Hypothalamus (tissue), 51 donors: ENCODE measurements around the gene GNAI2.
A peak's percentile ranks its signal among the peaks of the same experiment; 100 is the strongest.
"Not testable (repeated sequence)": the region's sequence is repeated elsewhere in the genome, so short reads cannot be mapped to it uniquely, and the experiment has no call there.

Experiments
- DNase-seq, 51 donors: peaks; one replicate each; lab custom pipeline; 2025; lab: John Stamatoyannopoulos, UW

GNAI2 gene

DNA sequence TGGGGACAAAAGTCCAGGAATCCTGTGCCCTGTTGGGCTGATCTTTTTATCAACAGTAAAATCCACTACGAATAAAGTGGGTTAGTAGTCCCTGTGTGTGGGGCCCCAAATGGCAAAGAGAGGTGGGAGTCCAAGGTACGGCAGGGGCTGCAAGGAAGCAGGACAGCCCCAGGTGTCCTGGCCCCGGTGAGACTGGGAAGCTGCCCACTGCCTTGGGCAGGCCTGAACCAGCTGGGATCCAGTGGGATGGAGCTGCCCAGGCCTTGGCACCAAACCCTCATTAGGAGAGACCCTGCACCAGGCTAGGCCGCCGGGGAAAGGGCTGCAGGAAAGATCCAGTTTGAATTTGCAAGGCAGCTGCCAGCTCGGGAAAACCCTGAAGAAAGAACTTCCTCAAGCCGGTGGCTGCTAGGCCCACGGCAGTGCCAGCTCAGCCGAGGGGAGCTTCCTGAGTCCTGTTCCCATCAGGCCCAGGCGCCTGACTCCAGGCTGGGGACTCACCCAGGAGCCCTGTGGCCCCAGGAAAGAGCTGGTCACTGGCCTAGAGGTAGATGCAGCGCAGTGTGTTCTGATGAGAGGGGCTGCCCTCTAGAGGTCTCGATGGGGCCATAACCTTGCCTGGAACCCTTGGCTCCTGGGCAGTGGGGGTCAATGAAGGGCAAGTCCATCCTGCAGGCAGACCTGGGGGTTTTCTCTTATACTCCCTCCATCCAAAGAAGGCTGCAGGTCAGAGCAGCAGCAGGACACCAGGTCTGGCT lies 14.4 kb upstream of the GNAI2 start:
- peak in 16 of 51 donors; percentile 14 to 47 (median 29) for DNase-seq

DNA sequence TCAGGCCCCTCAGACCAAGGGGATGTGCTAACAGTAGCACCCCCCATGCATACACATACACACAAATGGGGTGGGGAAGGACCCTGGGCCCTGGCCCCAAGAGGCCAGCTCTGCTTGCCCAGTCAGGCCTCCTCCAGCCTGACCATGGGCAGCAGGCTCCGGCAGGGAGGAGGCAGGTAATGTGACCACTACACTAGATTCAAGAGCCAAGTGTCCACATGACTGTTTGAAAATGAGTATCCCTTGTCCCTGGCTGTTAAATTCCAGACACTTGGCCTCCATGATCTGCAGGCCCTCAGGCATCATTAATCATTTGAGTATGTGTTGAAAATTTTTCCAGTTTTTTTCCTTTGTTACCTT lies 13.9 kb upstream of the GNAI2 start:
- DNase-seq, result no peak

DNA sequence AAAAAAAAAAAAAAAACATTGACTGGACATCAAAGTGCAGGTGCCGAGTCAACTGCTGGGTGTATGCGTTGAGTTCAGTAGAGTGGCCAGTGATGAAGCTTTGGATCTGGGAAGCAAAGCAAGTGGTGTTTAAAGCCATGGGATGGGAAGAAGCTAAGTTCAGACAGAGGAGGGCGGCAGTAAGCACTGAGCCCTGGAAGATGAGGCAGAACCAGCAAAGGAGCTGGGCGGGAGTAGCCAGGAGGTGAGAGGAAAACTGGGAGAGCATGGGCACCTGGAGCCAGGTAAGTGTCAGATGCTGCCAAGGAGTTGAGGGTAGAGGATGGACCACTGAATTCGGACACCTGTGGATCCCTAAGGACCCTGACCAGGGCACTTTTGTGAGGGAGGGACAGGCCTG lies 11.4 kb upstream of the GNAI2 start:
- DNase-seq, result no peak

DNA sequence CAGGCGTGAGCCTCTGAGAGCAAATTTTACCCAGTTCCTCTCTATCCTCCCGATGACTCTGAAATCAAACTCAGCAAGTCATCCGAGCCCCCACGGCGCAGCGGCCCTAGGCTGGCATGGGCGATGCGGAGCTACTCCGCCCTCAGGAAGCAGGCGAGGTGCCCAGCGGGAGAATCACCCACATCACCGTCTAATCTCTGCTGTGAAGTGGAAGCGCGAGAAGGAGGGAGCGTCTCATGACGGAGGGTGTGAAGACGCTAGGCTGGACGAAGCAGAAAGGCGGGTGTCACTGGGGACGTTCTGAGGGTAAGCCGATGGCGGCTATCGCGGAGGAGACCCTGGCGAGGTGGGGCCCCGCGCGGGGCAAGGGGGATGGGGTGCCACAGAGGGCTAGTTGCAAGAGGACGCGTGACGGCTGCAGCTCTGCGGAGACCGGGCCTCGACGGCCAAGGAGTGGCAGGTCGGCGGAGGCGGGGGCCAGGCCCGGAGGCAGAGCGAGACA lies 9.1 kb upstream of the GNAI2 start:
- DNase-seq, result peak in 21 of 51 donors; percentile 36 to 82 (median 57)

DNA sequence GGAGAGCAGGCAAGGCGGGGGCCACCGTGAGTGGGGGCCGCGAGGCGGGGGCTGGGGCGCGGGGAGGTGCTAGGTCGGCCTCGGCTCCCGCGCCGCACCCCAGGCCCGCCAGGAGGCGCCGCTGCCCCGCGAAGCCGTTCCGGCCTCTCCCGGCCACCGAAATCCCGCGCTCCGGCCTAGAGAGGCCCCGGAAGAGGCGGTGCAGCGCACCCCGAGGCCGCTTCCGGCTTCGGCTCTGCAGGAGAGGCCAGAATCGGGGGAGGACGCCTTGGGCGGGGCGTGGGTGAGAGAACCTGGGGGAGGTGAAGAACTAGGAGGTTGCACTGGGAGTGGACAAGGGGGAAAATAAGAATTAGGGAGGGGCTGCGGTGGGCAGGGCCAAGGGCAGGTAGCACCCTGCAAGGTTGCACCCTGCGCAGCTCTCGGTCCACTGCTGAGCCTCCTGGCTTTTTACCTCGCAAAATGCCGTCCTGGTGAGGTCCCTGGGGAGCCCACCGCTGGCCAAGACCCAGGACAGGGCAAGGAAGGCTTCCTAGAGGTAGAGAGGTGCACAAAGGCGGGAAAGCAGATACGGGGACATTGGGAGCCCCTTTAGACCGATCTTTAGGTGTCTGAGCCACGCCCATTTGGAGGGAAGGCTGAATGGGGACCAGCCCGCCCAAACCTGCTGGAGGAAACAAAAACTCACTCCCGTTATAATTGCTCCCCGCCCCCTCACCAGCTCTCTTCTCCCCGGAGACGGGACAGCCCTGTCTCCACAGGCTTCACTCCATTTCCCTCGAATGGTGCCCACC lies 8.4 kb upstream of the GNAI2 start:
- peak in 50 of 51 donors; percentile 46 to 93 (median 82) for DNase-seq

DNA sequence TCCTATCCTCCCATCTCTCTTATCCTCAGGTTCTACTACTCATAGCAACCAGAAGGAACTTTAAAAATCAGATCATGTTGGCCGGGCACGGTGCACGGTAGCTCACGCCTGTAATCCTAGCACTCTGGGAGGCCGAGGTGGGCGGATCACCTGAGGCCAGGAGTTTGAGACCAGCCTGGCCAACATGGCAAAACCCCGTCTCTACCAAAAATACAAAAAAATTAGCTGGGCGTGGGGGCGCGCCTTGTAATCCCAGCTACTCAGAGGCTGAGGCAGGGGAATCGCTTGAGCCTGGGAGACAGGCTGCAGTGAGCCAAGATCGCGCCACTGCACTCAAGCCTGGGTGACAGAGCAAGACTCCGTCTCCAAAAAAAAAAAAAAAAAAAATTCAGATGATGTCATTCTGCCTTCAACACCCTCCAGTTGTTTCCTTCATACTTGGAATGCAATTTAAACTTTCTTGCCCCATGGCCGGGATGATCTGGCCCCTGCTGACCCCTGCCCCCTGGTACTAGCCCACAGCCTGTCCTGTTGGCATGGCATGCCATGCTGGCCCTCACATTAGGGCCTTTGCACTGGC lies 7.7 kb upstream of the GNAI2 start:
- DNase-seq, result not testable (repeated sequence)

DNA sequence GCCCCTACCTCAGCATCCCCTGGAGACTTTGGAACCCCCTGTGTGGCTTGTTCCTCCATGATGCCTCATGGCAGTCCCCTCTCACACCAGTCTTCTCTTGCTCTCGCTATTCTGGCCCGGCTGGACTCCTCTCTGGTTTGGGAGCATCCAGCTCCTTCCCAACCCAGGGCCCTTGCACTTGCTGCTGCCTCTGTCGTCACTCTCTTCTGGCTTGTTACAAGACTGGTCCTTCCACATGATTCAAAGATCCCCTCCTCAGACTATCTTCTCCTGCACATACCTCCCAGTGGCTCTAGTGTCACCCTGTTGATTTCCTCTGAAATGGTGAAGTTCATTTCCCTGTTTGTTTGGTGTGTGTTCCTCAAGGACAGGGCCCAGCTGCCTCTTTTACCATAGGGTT lies 6.5 kb upstream of the GNAI2 start:
- no peak for DNase-seq

DNA sequence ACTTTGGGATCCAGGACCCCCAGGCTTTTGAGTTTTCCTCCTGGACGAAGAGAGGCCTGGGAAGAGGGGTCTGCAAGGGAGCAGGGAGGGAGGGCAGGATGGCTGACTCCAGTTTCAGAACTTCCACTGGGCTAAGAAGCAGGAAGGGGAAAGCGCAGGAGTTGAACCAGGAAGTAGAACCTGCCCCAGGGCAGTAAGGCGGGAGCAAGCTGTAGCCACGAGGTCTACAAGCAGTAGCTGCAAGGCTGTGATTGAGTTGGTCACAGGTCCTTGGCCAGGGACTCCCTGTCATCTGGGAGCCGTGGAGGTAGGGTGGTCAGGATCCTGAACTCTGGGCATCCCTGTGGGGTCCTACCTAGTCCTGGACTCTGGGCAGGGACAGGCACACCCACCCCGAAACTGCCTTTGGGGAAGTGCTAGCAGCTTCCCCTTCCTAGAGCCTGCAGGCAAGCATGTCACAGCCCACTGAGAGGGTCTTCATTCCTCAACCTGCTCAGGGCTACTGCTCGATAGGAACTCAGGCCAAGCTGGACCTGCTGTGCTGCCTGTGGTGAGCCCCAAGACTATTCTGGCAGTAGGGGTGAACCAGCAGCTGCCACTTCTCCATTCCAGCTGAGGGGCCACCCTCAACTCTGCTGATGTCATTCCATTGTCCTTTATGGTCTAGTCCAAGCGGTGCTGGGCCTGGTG lies 5.8 kb upstream of the GNAI2 start:
- peak in 8 of 51 donors; percentile 4 to 38 (median 17) for DNase-seq

DNA sequence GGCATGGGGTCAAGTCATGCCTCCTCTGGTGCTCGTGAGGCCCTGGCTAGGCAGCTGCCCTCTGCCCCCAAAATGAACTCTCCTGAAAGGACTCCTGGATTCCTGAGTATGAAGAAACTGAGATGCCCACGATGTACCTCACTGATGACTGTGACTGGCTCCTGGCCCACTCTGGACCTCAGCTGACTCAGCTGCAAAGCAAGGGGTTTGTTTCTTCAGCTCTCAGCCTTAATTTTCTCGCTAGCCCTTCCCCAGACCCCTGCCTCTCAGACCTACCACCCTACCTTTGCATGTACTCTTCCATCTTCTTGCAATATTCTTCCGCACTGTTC lies 5.2 kb upstream of the GNAI2 start:
- no peak for DNase-seq

DNA sequence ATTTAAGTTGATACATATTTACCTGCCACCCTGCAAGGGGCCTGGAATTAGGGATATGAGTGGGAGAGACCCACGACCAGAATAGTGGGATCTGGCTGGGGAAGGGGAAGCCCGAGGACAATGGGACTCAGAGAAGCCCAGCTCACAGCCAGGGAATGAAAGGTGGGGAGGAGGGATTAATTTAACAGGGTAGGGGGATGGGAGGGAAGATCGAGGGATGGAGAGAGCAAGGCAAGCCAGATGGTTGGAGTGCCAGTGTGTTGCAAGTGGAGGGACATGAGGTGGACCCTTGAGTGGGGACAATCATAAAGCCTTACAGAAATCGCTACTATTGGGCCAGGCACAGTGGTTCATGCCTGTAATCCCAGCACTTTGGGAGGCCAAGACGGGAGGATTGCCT lies 4.4 kb upstream of the GNAI2 start:
- no peak for DNase-seq

DNA sequence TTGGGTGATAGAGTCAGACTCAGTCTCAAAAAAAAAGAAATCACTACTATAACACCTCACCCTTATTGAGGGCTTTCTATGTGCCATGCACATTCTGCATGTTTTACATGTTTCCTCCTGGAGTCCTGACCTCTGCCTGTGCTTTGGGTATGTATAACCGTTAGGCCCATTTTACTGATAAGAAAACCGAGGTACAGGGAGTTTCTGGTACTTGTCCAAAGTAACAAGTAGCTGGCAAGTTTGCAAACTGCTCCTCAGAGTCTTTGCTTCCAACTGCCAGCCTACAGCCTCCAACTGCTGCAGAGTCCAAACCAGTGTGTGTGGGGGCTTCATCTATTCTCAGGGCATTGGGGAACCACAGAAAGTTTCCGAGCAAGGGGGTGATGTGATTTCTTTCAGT lies 3.7 kb upstream of the GNAI2 start:
- DNase-seq, result no peak

DNA sequence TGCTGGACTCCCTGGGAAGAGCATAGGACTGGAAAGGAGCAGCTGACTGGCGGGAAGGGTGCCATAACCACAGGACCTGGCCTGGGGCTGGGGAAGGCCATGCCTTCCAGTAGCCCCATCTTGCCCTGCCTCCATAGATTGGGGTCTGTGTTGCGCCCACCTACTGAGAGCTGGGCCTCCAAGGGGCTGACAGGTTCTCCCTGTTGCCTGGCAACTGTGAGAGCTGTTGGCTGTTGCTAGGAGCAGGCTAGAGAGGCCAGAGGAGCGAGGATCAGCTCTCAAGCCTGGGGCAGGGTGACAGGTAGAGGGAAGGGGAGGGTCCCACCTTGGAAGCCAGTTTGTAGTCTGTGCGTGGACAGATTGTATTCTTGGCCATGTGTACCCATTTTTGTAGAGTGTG lies 2.8 kb upstream of the GNAI2 start:
- DNase-seq, result peak in 1 of 51 donors; percentile 11

DNA sequence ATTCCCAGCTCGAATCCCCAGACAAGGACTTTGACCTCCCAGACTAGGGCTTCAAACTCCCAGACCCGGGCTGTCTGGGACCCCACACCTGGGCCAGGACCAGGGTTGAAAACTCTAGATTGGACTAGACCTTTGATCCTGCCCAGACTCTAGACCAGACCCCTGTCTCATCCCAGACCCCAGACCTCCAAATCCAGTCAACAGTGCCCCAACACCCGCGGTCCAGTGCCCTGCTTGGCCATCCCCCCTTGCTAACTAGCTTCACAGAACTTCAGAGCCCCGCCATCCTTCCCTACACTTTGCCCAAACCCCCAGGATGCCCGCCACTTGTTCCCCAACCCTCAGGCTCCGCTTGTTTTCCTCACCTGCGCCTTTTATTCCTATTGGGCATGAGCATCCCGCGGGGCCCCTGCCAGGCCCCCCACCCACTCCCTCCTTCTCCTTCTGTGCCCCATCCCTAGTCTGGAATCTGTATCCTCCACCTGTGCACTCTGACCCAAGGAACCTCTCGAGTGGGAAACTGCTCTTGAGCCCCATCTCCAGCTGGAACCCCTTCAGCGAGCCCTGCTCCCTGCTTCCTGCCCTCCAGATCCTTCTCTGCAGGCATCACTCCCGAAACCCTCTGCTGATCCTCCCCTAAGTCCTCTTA lies 604 bp downstream of the GNAI2 start:
- DNase-seq, result peak in 1 of 51 donors; percentile 29

DNA sequence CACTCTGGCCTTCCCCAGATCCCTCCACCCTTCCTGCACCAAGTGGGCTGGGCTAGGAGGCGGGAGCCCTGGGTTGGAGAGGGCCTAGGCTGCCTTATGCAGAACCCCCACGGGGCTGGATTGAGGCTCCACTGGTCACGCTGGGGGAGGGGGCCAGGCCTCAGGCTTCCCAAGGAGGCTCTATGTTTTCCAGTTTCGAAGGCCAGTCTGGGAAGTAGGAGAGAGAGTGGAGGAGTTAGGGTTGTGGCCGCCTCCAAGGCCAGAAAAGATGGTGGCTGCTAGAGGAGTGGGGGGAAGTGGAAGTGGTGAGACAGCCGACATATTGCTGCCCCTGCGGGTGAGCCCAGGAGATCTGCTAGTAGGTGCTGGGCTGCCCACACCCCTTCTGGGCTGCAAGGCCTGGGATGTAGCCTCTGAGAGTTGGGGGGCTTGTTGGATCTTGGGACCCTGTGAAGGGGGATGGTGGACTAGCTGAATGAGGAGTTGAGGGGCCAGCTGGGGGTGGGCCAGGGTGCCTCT lies 1.2 kb downstream of the GNAI2 start:
- DNase-seq, result peak in 7 of 51 donors; percentile 16 to 55 (median 26)

DNA sequence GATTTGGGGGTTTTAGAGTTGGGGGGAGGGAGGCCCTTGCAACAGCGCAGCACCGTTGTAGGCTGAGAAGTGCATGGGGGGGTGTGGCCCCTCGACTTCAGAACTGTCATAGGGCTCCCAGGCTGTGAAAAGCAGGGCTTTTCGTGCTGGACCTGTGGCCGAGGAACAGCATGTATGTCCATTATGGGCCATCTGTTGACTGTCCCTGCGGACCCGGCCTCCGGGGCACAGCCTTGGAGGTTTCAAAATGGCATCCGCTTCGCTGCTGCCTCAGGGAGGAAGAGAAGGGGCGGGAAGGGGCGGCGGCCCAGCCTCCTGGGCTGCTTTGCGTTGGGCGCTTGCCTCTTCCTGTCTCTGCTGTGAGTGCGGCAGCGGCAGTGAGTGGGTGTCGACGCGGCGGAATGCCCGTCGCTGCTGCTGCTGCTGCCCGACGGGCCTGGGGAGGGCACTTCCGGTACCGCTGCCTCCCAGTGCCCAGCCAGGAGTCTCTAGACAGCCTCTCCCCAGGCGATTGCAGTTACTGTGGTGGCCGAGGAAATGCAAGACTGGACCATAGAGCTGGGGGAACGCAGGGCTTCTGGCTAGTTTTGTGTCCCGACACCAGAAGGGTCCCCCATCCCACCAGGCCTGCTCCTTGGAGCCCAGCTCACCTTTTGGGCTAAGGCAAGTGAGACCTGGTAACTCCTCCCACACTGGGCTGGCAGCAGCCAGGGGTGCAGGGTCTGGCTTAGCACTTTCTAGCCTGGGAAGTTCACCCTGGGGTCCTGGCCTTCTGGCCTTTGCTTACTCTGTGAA lies 1.9 kb downstream of the GNAI2 start:
- peak in 45 of 51 donors; percentile 23 to 80 (median 56) for DNase-seq

DNA sequence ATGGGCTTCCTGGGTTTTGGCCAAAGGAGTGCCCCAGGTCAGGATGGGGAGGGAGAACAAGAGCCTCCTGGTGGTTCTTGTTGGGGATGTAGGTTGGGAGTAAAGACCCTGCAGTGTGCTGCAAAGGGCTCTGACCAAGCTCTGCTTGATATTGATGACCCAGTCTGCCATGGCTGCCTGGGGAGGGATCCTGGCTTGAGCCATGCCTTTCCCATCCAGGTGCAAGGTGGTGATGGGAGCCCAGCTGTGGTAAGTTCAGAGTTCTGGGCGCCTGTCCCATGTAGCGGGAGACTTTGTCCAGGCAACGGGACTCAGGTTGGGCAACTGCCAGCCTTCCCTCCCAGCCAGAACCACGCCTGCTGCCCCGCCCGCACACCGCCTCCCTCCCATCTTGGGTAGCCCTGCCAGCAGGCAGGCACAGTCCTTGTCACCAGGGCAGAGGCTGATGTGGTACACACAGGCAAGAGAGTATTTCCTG lies 2.6 kb downstream of the GNAI2 start:
- DNase-seq, result peak in 40 of 51 donors; percentile 17 to 83 (median 62)

DNA sequence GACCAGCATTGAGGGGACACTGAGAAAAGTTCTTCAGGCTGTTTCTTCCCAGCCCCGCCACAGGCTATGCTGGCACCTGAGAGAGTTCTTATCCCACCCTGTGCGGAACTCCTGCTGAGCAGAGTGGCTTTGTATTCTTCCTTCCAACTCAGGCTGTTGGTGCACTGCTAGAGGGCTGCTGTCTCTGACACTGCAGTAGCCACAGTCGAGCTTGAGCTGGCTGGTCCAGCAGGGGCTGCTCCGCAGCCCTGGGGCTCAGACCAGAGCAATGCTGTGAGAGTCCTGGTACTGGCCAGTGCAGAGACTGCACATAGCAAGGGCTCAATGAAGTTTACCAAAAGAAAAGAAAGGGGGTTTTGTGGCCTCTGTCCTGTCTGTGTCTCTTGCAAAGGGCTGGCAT lies 3.6 kb downstream of the GNAI2 start:
- no peak for DNase-seq

DNA sequence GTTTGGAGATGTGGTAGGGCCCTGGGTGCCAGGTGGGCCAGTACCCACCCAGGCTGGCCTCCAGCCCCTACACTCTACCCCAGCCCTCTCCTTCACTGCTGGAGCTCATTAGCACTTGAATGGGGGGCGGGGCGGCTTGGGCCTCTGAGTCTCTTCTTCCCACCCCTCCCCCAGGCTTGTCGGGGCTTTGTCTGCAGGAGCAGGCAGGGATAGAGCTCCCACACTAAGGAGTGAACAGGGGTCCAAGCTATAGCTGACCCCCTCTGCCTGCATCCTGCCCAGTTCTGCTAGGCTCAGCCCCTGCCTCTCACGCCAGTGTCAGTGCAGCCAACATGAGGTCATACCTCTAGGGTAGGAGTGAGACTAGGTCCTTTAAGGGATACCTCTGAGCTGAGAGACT lies 5.2 kb downstream of the GNAI2 start:
- DNase-seq, result peak in 2 of 51 donors; percentile 12 to 23

DNA sequence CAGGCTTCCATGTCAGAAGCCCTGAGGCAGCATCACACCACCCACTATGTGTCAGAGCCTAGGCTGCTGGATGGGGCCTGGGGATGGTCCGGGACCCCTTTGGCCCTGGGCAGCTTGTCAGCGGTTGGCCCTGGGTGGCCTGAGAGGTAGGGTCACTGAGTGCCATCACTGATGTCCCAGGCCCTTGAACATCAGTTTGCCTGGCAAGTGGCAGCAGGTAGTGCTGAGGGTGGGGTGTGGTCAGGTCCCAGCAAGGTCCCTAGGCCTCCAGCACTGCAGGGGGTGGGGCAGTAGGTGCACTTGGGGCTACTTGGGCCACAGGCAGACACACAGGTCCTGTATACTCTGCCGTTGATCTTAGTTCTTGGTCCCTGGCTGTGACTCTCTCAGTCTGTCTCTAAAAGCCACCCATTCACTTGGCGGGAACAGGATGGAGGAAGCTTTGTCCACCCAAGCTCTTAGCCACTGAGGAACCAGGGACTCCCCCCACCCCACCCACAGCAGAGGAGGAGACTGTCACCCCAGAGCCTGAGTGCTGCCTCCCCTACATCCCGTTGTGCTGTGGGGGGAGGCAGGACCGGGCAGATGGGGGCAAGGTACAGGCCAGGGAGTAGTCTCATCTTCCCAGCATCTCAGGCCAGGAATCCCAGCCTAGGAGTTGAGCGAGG lies 5.8 kb downstream of the GNAI2 start:
- no peak for DNase-seq
